OCI-LY7 (cell line): ENCODE results near the gene BOK. TPM values are rescaled to one million over a fixed set of nuclear protein-coding genes. Genes with fewer than 3 reads are reported as not detected.
A peak's percentile ranks its signal among the peaks of the same experiment; 100 is the strongest.

Source experiments
- BruUV-seq: library from RNA; stranded (reverse); fragments of 400-500 nt; replicated peaks from 2 replicates; lab custom pipeline; 2021; lab: Mats Ljungman, UMichigan
- CTCF ChIA-PET: fragments of 300-600 bp; sonication (Branson Sonifier 250); formaldehyde crosslinking; loops from one replicate; lab custom pipeline; 2022; ENCODE audit warnings: antibody characterized with exemption; ENCODE audit not compliant: unreplicated experiment; lab: Charles Lee
- POLR2A ChIA-PET: fragments of 300-600 bp; sonication (Branson Sonifier 250); formaldehyde crosslinking; loops from one replicate; lab custom pipeline; 2022; ENCODE audit warnings: antibody characterized with exemption; lab: Charles Lee
- DNase-seq: peaks from one replicate; pipeline ENCODE4 v3.0.0-alpha.2; 2015; ENCODE audit warnings: low spot score
- H2AFZ ChIP-seq: fragments of 200-600 bp; sonication (generic), shearing (Covaris generic); 2 replicates; pipeline ENCODE4 v1.6.1; 2014; ENCODE audit warnings: mild to moderate bottlenecking, antibody characterized with exemption, low read length, moderate library complexity
- H3K27ac ChIP-seq: fragments of 200-600 bp; sonication (generic); 2 replicates; pipeline ENCODE4 v1.5.1; 2014; ENCODE audit warnings: mixed run types, low read depth, mild to moderate bottlenecking, moderate library complexity, low read length, inconsistent platforms; ENCODE audit not compliant: poor library complexity, severe bottlenecking
- H3K36me3 ChIP-seq: fragments of 200-600 bp; sonication (generic); 2 replicates; pipeline ENCODE4 v1.6.1; 2014; ENCODE audit warnings: mild to moderate bottlenecking, antibody characterized with exemption, low read length, moderate library complexity, mixed read lengths; ENCODE audit not compliant: insufficient read depth
- H3K4me1 ChIP-seq: fragments of 200-600 bp; sonication (generic); 2 replicates; pipeline ENCODE4 v1.5.1; 2014; ENCODE audit warnings: mild to moderate bottlenecking, low read length; ENCODE audit not compliant: insufficient read depth, poor library complexity, severe bottlenecking
- H3K4me2 ChIP-seq: fragments of 200-600 bp; sonication (generic); 2 replicates; pipeline ENCODE4 v1.6.1; 2014; ENCODE audit warnings: mild to moderate bottlenecking, low read length
- H3K4me3 ChIP-seq: fragments of 200-600 bp; sonication (generic); 2 replicates; pipeline ENCODE4 v1.5.1; 2014; ENCODE audit warnings: mild to moderate bottlenecking, low read depth, low read length; ENCODE audit not compliant: poor library complexity, severe bottlenecking
- H3K79me2 ChIP-seq: fragments of 200-600 bp; sonication (generic); 2 replicates; pipeline ENCODE4 v1.6.1; 2016; ENCODE audit warnings: low read depth, mild to moderate bottlenecking, low read length, moderate library complexity, mixed read lengths; ENCODE audit not compliant: insufficient read depth
- H3K9me2 ChIP-seq: fragments of 200-600 bp; sonication (generic); 2 replicates; pipeline ENCODE4 v1.6.1; 2016; ENCODE audit warnings: mild to moderate bottlenecking, low read length, mixed read lengths; ENCODE audit not compliant: insufficient read depth
- H3K9me3 ChIP-seq: fragments of 200-600 bp; sonication (generic); 2 replicates; pipeline ENCODE4 v1.6.1; 2014; ENCODE audit warnings: mild to moderate bottlenecking, mixed run types, low read length, mixed read lengths
- H4K20me1 ChIP-seq: fragments of 200-600 bp; sonication (generic); 2 replicates; pipeline ENCODE4 v1.6.1; 2014; ENCODE audit warnings: mild to moderate bottlenecking, antibody characterized with exemption, low read length, moderate library complexity, mixed read lengths; ENCODE audit not compliant: insufficient read depth
- CTCF ChIP-seq: fragments of 200-600 bp; sonication (generic); conservative IDR thresholded peaks from 2 replicates; pipeline ENCODE4 v1.5.1; 2014; ENCODE audit warnings: mild to moderate bottlenecking, antibody characterized with exemption, low read length, moderate library complexity, mixed read lengths
- EZH2phosphoT487 ChIP-seq: fragments of 200-600 bp; sonication (generic); IDR thresholded peaks from 2 replicates; pipeline ENCODE4 v1.6.1; 2018; ENCODE audit warnings: low read depth, borderline replicate concordance, mild to moderate bottlenecking, mixed run types, antibody characterized with exemption, low read length, moderate library complexity, mixed read lengths
- intact Hi-C: fragments of 100-400 bp; cut with micrococcal nuclease; formaldehyde crosslinking; loops from one replicate; pipeline ENCODE4 v1.10.0; 2022; ENCODE audit not compliant: unreplicated experiment
- total RNA-seq, 2 experiments: library from RNA; depleted of rRNA in 1 of 2; stranded (reverse); fragments of >200 nt in 1 of 2; shearing (Covaris generic) in 1 of 2; gene quantifications; 2 replicates each; pipeline ENCODE4 v1.2.3, GENCODE V29; 2014 to 2022

The BOK gene
- total RNA-seq, 2 experiments from 2014 or later: not detected

DNA sequence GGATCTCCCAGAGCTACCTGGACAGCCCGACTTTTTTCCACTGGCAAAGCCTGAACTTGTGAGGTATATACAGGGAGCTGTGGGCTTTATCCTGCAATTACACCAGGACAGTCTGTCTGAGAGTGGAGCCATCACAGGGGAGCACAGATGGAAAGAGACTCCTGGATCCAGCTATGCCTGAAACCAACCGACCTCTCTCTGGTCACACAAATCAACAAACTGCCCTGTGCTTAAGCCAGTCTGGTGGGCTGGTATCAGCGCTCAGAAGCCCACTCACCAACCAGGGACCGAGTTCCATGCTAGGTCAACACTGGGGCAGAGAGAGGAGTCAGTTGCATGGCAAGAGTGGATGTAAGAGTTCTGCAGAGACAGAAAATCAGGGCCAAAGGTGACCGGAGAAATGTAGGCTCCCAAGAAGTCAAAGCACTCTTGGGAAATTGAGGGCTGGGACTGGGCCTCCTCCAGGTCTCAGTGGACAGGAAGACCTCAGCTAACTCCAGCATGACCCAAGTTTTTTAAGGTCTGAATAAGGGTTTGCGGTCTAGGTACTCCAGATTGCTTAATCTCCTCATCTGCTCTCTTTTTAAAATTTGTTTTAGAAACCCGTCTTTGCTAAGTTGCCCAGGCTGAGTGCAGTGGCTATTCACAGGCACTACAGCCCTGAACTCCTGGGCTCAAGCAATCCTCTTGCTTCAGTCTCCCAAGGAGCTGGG, 3.8 kb upstream of the BOK start:
- CTCF ChIA-PET: no interaction called here
- no peak overlapping the region for H3K27ac ChIP-seq
- H3K4me1 ChIP-seq: peaks cover 7% of the 10 kb centered on the region
- no peak overlapping the region for H3K4me3 ChIP-seq
- H3K79me2 ChIP-seq: no peaks in the 10 kb centered on the region
- intact Hi-C loops: no loop called here
- H3K9me3 ChIP-seq: no peaks in the 10 kb centered on the region
- POLR2A ChIA-PET: interaction anchor here (0.5 kb wide), 1 partner anchor 509 kb away, joined by 3 read pairs; no protein-coding TSS in a partner anchor
- TF ChIP-seq EZH2phosphoT487 (no peak), CTCF (no peak)
- no peaks in the 10 kb centered on the region for H3K36me3 ChIP-seq
- no peak for DNase-seq
- no peaks in the 10 kb centered on the region for H3K9me2 ChIP-seq
- BruUV-seq: no TSS peak
- no peak overlapping the region for H2AFZ ChIP-seq
- H3K4me2 ChIP-seq: no peak overlapping the region
- no peaks in the 10 kb centered on the region for H4K20me1 ChIP-seq

DNA sequence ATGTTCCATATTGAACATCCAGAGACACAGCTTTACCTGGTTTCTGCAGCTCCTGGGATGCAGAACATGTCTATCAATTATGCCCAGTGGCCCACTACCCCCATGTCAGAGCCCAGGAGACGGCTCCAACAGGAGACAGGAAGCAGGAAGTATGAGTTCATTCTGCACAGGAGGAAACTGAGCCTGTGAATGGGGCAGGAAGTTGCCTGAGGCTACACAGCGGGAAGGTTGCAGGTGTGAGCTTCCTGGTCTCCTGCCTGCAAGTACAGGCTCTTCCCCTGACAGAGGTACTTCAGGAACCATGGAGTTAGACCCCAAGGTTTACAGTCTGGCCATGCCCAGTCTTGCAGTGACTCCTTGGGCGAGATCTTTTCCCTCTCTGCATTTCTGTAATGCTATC, 2.8 kb upstream of the BOK start:
- Histone ChIP-seq H3K36me3 (no peaks in the 10 kb centered on the region), H3K4me2 (peak overlapping the region; percentile 20; the same call in 1 of the 2 replicates), H3K79me2 (no peaks in the 10 kb centered on the region), H3K4me1 (peaks cover 7% of the 10 kb centered on the region), H3K4me3 (no peak overlapping the region), H4K20me1 (no peaks in the 10 kb centered on the region), H2AFZ (peak overlapping the region; percentile 66; the same call in 1 of the 2 replicates), H3K27ac (no peak overlapping the region), H3K9me3 (no peaks in the 10 kb centered on the region), H3K9me2 (no peaks in the 10 kb centered on the region)
- ChIA-PET POLR2A (interaction anchor here (0.8 to 1.1 kb wide), 2 partner anchors 12 to 651 kb away, joined by 3 to 4 read pairs; no protein-coding TSS in a partner anchor), CTCF (no interaction called here)
- DNase-seq: peak; percentile 10
- BruUV-seq: no TSS peak
- intact Hi-C loops: no loop called here
- TF ChIP-seq EZH2phosphoT487: no peak
- no peak for TF ChIP-seq CTCF

GRCh38 chr2:241556746-241557145, 1.8 kb upstream of the BOK start:
- Histone ChIP-seq H3K4me3 (no peak overlapping the region), H4K20me1 (no peaks in the 10 kb centered on the region), H3K4me2 (no peak overlapping the region), H2AFZ (no peak overlapping the region), H3K9me2 (no peaks in the 10 kb centered on the region), H3K79me2 (no peaks in the 10 kb centered on the region), H3K4me1 (peaks cover 7% of the 10 kb centered on the region), H3K9me3 (no peaks in the 10 kb centered on the region), H3K36me3 (no peaks in the 10 kb centered on the region), H3K27ac (no peak overlapping the region)
- TF ChIP-seq CTCF: no peak
- no peak for TF ChIP-seq EZH2phosphoT487
- no TSS peak for BruUV-seq
- POLR2A ChIA-PET: interaction anchor here (0.6 to 0.8 kb wide), 3 partner anchors 204 to 652 kb away, joined by 3 to 4 read pairs (median 3); no protein-coding TSS in a partner anchor
- intact Hi-C loops: no loop called here
- CTCF ChIA-PET: no interaction called here
- no peak for DNase-seq
